Gastroesophageal sphincter (tissue), 3 donors: ENCODE measurements around the gene SMARCC1.

Experiments used
- CTCF ChIP-seq, 4 experiments: fragments of 200-600 bp in 2 of 4; fragments of 450-650 bp in 2 of 4; sonication (generic) in 1 of 4; IDR thresholded peaks; one replicate each; pipeline ENCODE4 v1.5.1; 2017 to 2019; ENCODE audit warnings: antibody characterized with exemption in 4 of 4, mild to moderate bottlenecking in 2 of 4, moderate library complexity in 2 of 4
- POLR2A ChIP-seq, 2 donors: fragments of 450-650 bp; IDR thresholded peaks; one replicate each; pipeline ENCODE4 v1.6.1; 2017; ENCODE audit warnings: antibody characterized with exemption in 2 of 2, mild to moderate bottlenecking in 2 of 2, moderate library complexity in 1 of 2
- POLR2AphosphoS5 ChIP-seq: sonication (generic); formaldehyde crosslinking; IDR thresholded peaks from one replicate; pipeline ENCODE4 v1.6.1; 2017; ENCODE audit warnings: antibody characterized with exemption

- TF ChIP-seq CTCF (IDR thresholded peaks at IDR 0.05) (no peak), POLR2A (IDR thresholded peaks at IDR 0.05) (no peak), POLR2AphosphoS5 (no peak)
Measured at GRCh38 chr3:47628426-47628825, 153.3 kb downstream of the SMARCC1 start.
